Measurements from ENCODE around the gene PHACTR3.
A peak's percentile ranks its signal among the peaks of the same experiment; 100 is the strongest.

The PHACTR3 gene

DNA sequence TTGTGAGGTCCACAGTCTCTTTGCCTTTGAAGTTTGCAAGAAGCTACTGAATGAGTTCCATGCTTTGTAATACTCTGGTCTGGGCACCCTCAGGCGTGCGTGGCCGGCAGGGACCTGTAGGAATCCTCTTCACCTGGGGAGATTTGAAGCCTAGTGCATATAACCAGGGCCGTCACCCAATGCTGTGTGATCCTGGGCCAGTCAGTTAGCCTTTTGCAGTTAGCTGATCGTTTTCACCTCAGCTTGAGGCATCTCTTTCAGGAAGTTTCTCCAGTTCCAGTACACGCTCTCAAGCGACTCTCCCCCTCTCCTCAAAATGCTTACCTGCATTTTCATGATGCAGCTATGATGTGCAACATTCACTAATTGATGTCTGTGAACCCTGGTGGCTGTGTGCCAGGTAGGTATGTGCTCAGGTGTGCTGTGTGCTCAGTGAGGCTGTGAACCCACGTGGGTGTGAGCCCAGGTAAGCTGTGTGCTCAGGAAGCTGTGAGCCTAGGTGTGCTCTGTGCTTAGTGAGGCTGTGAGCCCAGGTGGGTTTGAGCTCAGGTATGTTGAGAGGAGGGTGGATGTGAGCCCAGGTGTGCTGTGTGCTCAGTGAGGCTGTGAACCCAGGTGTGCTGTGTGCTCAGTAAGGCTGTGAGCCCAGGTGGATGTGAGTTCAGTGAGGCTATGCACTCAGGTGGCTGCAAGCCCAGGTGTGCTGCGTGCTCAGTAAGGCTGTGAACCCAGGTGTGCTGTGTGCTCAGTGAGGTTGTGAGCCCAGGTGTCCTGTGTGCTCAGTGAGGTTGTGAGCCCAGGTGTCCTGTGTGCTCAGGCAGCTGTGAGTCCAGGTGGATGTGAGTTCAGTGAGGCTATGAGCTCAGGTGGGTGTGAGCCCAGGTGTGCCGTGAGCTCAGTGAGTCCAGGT, 120.4 kb downstream of the PHACTR3 start:
- TF ChIP-seq, protein P1, sequence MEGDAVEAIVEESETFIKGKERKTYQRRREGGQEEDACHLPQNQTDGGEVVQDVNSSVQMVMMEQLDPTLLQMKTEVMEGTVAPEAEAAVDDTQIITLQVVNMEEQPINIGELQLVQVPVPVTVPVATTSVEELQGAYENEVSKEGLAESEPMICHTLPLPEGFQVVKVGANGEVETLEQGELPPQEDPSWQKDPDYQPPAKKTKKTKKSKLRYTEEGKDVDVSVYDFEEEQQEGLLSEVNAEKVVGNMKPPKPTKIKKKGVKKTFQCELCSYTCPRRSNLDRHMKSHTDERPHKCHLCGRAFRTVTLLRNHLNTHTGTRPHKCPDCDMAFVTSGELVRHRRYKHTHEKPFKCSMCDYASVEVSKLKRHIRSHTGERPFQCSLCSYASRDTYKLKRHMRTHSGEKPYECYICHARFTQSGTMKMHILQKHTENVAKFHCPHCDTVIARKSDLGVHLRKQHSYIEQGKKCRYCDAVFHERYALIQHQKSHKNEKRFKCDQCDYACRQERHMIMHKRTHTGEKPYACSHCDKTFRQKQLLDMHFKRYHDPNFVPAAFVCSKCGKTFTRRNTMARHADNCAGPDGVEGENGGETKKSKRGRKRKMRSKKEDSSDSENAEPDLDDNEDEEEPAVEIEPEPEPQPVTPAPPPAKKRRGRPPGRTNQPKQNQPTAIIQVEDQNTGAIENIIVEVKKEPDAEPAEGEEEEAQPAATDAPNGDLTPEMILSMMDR (IDR thresholded peaks at IDR 0.05; ENCODE audit: poor library complexity, severe bottlenecking), result no peak
- H3K4me3 ChIP-seq (ENCODE audit: severe bottlenecking), result no peak overlapping the region
- no peaks in the 10 kb centered on the region for H3K9me3 ChIP-seq (ENCODE audit: severe bottlenecking)
- H3K27me3 ChIP-seq (ENCODE audit: insufficient read depth, poor library complexity, severe bottlenecking), result peaks cover 78% of the 10 kb centered on the region
- no peak overlapping the region for H3K27ac ChIP-seq (ENCODE audit: poor library complexity, severe bottlenecking)
- peak; percentile 28 for ATAC-seq (ENCODE audit: low read depth)
- H3K36me3 ChIP-seq (ENCODE audit: low read depth), result no peaks in the 10 kb centered on the region
- peak; percentile 62 for DNase-seq (ENCODE audit: low spot score)
- H3K4me1 ChIP-seq (ENCODE audit: insufficient read depth, poor library complexity, severe bottlenecking), result no peaks in the 10 kb centered on the region

DNA sequence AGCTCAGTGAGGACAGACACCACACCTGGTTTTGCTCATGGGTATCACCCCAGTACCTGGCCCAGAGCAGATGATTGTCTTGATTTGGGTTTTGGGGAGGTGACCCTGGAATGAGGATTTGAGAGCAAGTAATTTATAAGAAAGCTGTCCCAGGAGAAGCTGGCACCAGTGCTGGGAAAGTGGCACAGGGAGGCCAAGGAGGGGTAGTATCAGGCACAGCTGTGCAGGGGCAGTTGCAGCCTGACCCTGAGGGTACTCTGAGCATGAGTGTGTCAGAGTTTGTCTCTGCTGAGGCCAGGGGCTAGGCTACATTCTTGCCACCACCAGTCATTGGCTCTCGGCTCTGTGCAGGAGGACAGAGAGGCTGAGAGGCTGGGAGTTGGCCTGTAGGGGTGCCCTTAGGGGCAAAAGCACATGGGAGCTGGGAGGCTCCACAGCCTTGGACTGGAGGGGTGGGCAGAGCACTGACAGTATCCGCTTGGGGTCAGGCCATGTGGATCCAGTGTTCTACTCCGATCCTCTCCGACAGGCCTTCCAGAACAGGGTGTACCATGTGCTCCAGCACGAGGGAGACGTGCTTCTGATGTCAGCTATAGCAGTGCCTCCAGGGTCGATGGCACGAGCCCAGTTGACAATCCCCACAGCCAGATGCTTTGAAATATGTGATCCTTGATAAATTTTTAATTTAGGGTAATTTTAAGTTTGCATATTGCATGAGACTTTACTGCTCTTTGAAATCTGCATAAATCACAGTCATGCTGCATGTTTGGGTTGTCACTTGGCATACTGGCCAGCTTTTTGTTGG, 121.3 kb downstream of the PHACTR3 start:
- Histone ChIP-seq H3K9me3 (ENCODE audit: severe bottlenecking) (no peaks in the 10 kb centered on the region), H3K36me3 (ENCODE audit: low read depth) (no peaks in the 10 kb centered on the region), H3K27me3 (ENCODE audit: insufficient read depth, poor library complexity, severe bottlenecking) (peaks cover 80% of the 10 kb centered on the region), H3K27ac (ENCODE audit: poor library complexity, severe bottlenecking) (no peak overlapping the region), H3K4me1 (ENCODE audit: insufficient read depth, poor library complexity, severe bottlenecking) (no peaks in the 10 kb centered on the region), H3K4me3 (ENCODE audit: severe bottlenecking) (no peak overlapping the region)
- ATAC-seq (ENCODE audit: low read depth) (peak; percentile 32; the same call in 2 of the 3 replicates), DNase-seq (ENCODE audit: low spot score) (peak; percentile 68)
- TF ChIP-seq, protein P1 (IDR thresholded peaks at IDR 0.05; ENCODE audit: poor library complexity, severe bottlenecking), result no peak

DNA sequence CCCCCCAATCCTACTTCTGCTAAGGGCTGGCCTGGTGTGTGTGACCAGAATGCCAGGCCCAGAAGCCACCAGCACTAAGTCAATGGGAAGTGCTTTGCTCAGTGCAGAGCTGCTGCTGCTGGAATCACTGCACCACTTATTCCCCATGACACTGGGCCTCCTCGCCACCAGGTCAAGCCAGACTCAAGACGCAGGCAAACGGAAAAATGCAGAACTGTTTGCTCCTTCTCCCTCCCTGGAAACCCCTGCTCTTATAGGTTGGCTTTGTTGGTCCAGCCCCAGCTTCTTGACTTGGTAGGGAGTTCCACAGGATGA, 121.9 kb downstream of the PHACTR3 start:
- Histone ChIP-seq H3K27ac (ENCODE audit: poor library complexity, severe bottlenecking) (no peak overlapping the region), H3K36me3 (ENCODE audit: low read depth) (no peaks in the 10 kb centered on the region), H3K4me1 (ENCODE audit: insufficient read depth, poor library complexity, severe bottlenecking) (no peaks in the 10 kb centered on the region), H3K27me3 (ENCODE audit: insufficient read depth, poor library complexity, severe bottlenecking) (peaks cover 80% of the 10 kb centered on the region), H3K4me3 (ENCODE audit: severe bottlenecking) (no peak overlapping the region), H3K9me3 (ENCODE audit: severe bottlenecking) (no peaks in the 10 kb centered on the region)
- ATAC-seq (ENCODE audit: low read depth), result no peak
- peak; percentile 66 for DNase-seq (ENCODE audit: low spot score)
- TF ChIP-seq, protein P1 (IDR thresholded peaks at IDR 0.05; ENCODE audit: poor library complexity, severe bottlenecking), result no peak

DNA sequence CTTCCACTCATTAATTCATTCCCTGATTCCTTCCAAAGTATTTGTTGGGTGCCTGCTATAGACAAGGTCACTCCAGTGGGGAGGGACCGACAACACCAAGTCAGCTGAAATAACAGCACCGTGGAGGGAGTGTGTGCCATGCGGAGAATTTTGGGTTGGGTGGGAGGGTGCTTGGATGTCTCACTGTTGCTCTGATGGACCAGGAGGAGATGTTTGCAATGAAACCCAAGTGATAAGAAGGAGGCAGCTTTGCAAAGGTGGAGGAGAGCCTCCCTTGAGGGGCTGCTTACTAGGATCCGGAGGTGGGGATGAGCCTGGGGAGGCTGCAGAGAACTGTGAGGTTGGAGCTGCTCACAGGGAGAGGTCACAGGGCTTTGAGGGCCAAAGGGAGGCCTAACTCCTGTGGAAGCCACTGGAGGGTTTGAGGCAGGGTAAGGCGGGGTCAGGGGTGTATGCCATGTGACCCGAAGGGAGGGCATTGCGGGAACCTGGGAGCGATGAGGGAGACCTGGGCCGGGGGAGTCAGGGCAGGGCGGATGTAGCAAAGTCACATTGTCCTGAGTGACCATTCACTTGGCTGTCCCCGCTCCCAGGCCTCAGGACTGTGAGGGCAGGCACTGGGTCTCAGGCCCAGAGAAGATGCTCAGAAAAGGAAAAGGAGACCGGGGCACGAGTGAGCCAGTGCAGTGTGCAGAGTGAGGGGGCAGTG, 124.5 kb downstream of the PHACTR3 start:
- no peak for ATAC-seq (ENCODE audit: low read depth)
- no peaks in the 10 kb centered on the region for H3K4me1 ChIP-seq (ENCODE audit: insufficient read depth, poor library complexity, severe bottlenecking)
- DNase-seq (ENCODE audit: low spot score), result peak; percentile 77
- no peaks in the 10 kb centered on the region for H3K36me3 ChIP-seq (ENCODE audit: low read depth)
- TF ChIP-seq, protein P1 (IDR thresholded peaks at IDR 0.05; ENCODE audit: poor library complexity, severe bottlenecking), result no peak
- no peaks in the 10 kb centered on the region for H3K9me3 ChIP-seq (ENCODE audit: severe bottlenecking)
- H3K27ac ChIP-seq (ENCODE audit: poor library complexity, severe bottlenecking), result no peak overlapping the region
- H3K4me3 ChIP-seq (ENCODE audit: severe bottlenecking), result no peak overlapping the region
- peaks cover 90% of the 10 kb centered on the region for H3K27me3 ChIP-seq (ENCODE audit: insufficient read depth, poor library complexity, severe bottlenecking)
